Measurements from ENCODE around the gene TXNRD2. TPM values are rescaled to one million over a fixed set of nuclear protein-coding genes. Genes with fewer than 3 reads are reported as not detected.
A peak's percentile ranks its signal among the peaks of the same experiment; 100 is the strongest.
"Not testable (repeated sequence)": the region's sequence is repeated elsewhere in the genome, so short reads cannot be mapped to it uniquely, and the experiment has no call there.

The TXNRD2 gene
- total RNA-seq, 1 experiment from 2014 or later = 95.8 TPM

- DNase-seq (ENCODE audit: low spot score) = no peak
Observed at GRCh38 chr22:19890502-19891316, 50.9 kb downstream of the TXNRD2 start.

GRCh38 chr22:19889951-19890350 is 51.7 kb downstream of the TXNRD2 start:
- DNase-seq (ENCODE audit: low spot score) = no peak

GRCh38 chr22:19888131-19888746 is 53.4 kb downstream of the TXNRD2 start:
- DNase-seq (ENCODE audit: low spot score) = no peak

GRCh38 chr22:19887256-19887985 is 54.2 kb downstream of the TXNRD2 start:
- DNase-seq (ENCODE audit: low spot score) = no peak

- DNase-seq (ENCODE audit: low spot score) = no peak
Observed at GRCh38 chr22:19886605-19887255, 54.9 kb downstream of the TXNRD2 start.

- DNase-seq (ENCODE audit: low spot score) = no peak
Observed at GRCh38 chr22:19885841-19886592, 55.6 kb downstream of the TXNRD2 start.

GRCh38 chr22:19884954-19885751 is 56.5 kb downstream of the TXNRD2 start:
- DNase-seq (ENCODE audit: low spot score) = no peak

- DNase-seq (ENCODE audit: low spot score) = no peak
Observed at GRCh38 chr22:19884161-19884953, 57.3 kb downstream of the TXNRD2 start.

GRCh38 chr22:19883446-19883845 is 58.2 kb downstream of the TXNRD2 start:
- not testable (repeated sequence) for DNase-seq (ENCODE audit: low spot score)

- no peak for DNase-seq (ENCODE audit: low spot score)
Observed at GRCh38 chr22:19882446-19883381, 58.9 kb downstream of the TXNRD2 start.

GRCh38 chr22:19880786-19881569 is 60.6 kb downstream of the TXNRD2 start:
- peak; percentile 99 for DNase-seq (ENCODE audit: low spot score)

- no peak for DNase-seq (ENCODE audit: low spot score)
Observed at GRCh38 chr22:19879992-19880785, 61.4 kb downstream of the TXNRD2 start.

- DNase-seq (ENCODE audit: low spot score) = no peak
Observed at GRCh38 chr22:19879643-19879991, 62.0 kb downstream of the TXNRD2 start.

GRCh38 chr22:19879246-19879570 is 62.4 kb downstream of the TXNRD2 start:
- DNase-seq (ENCODE audit: low spot score) = no peak

- DNase-seq (ENCODE audit: low spot score) = no peak
Observed at GRCh38 chr22:19878461-19879245, 63.0 kb downstream of the TXNRD2 start.
